ENCODE data around the gene LIG3. TPM values are rescaled to one million over a fixed set of nuclear protein-coding genes. Genes with fewer than 3 reads are reported as not detected.
A peak's percentile ranks its signal among the peaks of the same experiment; 100 is the strongest.
"Not testable (repeated sequence)": the region's sequence is repeated elsewhere in the genome, so short reads cannot be mapped to it uniquely, and the experiment has no call there.

Gene LIG3
- total RNA-seq, 1 experiment from 2014 or later, result 25.5 TPM

GRCh38 chr17:35023538-35023937 lies 43.2 kb downstream of the LIG3 start:
- Histone ChIP-seq H3K79me2 (ENCODE audit: low read depth) (no peaks in the 10 kb centered on the region), H3K9me2 (ENCODE audit: insufficient read depth) (no peaks in the 10 kb centered on the region), H3F3A (ENCODE audit: insufficient read depth, low read depth) (peaks cover 34% of the 10 kb centered on the region; the same call in 1 of the 2 replicates), H4K20me1 (ENCODE audit: insufficient read depth) (no peaks in the 10 kb centered on the region; the same call in 1 of the 2 replicates), H3K4me2 (no peak overlapping the region), H3K4me3 (no peak overlapping the region), H3K27ac (peak overlapping the region; percentile 40), H3K9me3 (ENCODE audit: insufficient read depth, low read depth) (no peaks in the 10 kb centered on the region), H3K4me1 (replicated peaks; ENCODE audit: insufficient read depth) (peaks cover 52% of the 10 kb centered on the region), H3K36me3 (ENCODE audit: low read depth) (no peaks in the 10 kb centered on the region), H2AFZ (no peak overlapping the region), H3K27me3 (ENCODE audit: insufficient read depth, low read depth) (no peaks in the 10 kb centered on the region)
- intact Hi-C loops (cut with micrococcal nuclease; ENCODE audit: unreplicated experiment), result loop anchor here (5.0 kb wide), 1 partner anchor 64 kb away; no protein-coding TSS in a partner anchor
- POLR2A ChIA-PET (ENCODE audit: unreplicated experiment), result no interaction called here
- BruUV-seq (replicated peaks), result no TSS peak
- DNase-seq, result no peak
- TF ChIP-seq EZH2 (IDR thresholded peaks at IDR 0.05; ENCODE audit: low read depth), result no peak
- TF ChIP-seq CTCF (conservative IDR thresholded peaks at IDR 0.05), result no peak
- CTCF ChIA-PET, result no interaction called here

- Histone ChIP-seq H4K20me1 (ENCODE audit: insufficient read depth) (no peaks in the 10 kb centered on the region), H3K36me3 (ENCODE audit: low read depth) (no peaks in the 10 kb centered on the region), H3K9me3 (ENCODE audit: insufficient read depth, low read depth) (no peaks in the 10 kb centered on the region), H3K27ac (peak overlapping the region; percentile 20; the same call in 1 of the 2 replicates), H3F3A (ENCODE audit: insufficient read depth, low read depth) (peaks cover 29% of the 10 kb centered on the region; the same call in 1 of the 2 replicates), H3K79me2 (ENCODE audit: low read depth) (no peaks in the 10 kb centered on the region), H3K4me1 (replicated peaks; ENCODE audit: insufficient read depth) (peaks cover 42% of the 10 kb centered on the region), H3K9me2 (ENCODE audit: insufficient read depth) (no peaks in the 10 kb centered on the region), H3K4me2 (peak overlapping the region; percentile 11), H3K4me3 (no peak overlapping the region), H2AFZ (no peak overlapping the region), H3K27me3 (ENCODE audit: insufficient read depth, low read depth) (no peaks in the 10 kb centered on the region)
- TF ChIP-seq EZH2 (IDR thresholded peaks at IDR 0.05; ENCODE audit: low read depth) (no peak), CTCF (conservative IDR thresholded peaks at IDR 0.05) (no peak)
- intact Hi-C loops (cut with micrococcal nuclease; ENCODE audit: unreplicated experiment), result no loop called here
- ChIA-PET CTCF (no interaction called here), POLR2A (ENCODE audit: unreplicated experiment) (interaction anchor here (0.5 to 0.6 kb wide), 2 partner anchors 17 to 219 kb away, joined by 4 to 5 read pairs; no protein-coding TSS in a partner anchor)
- DNase-seq, result no peak
- BruUV-seq (replicated peaks), result no TSS peak
These were observed 45.2 kb downstream of the LIG3 start for GRCh38 chr17:35025541-35025940.

DNA sequence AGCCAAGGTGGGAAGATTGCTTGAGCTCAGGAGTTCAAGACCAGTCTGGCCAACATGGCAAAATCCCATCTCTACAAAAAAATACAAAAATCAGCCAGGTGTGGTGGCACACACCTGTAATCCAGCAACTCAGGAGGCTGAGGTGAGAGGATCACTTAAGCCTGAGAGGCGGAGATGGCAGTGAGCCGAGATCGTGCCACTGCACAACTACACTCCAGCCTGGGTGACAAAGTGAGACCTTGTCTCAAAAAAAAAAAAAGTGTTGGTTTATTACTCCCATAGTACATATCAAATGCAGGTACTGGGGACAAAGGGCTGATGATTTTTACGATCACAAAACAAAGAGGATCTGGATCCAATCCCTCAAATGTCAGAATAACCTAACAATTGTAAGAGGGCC lies 47.8 kb downstream of the LIG3 start:
- peaks cover 31% of the 10 kb centered on the region for H3K4me1 ChIP-seq (replicated peaks; ENCODE audit: insufficient read depth)

More for the DNA sequence above, 47.8 kb downstream of the LIG3 start:
- H4K20me1 ChIP-seq (ENCODE audit: insufficient read depth); H3K4me2 ChIP-seq; H3K9me3 ChIP-seq (ENCODE audit: insufficient read depth, low read depth); H3K4me3 ChIP-seq; H2AFZ ChIP-seq; H3K36me3 ChIP-seq (ENCODE audit: low read depth); H3K9me2 ChIP-seq (ENCODE audit: insufficient read depth); H3K79me2 ChIP-seq (ENCODE audit: low read depth); H3K27me3 ChIP-seq (ENCODE audit: insufficient read depth, low read depth); DNase-seq; POLR2A ChIA-PET (ENCODE audit: unreplicated experiment); CTCF ChIA-PET; BruUV-seq (replicated peaks); intact Hi-C loops (cut with micrococcal nuclease; ENCODE audit: unreplicated experiment): not testable (repeated sequence)
- H3F3A ChIP-seq (ENCODE audit: insufficient read depth, low read depth), result peaks cover 21% of the 10 kb centered on the region; the same call in 1 of the 2 replicates
- H3K27ac ChIP-seq, result peak overlapping the region; percentile 40; the same call in 1 of the 2 replicates
